Activated gamma-delta T cell (primary cell): ENCODE data around the gene DAAM2.

Experiments used
- DNase-seq: peaks from one replicate; lab custom pipeline; 2025; lab: John Stamatoyannopoulos, UW

DAAM2 gene

DNA sequence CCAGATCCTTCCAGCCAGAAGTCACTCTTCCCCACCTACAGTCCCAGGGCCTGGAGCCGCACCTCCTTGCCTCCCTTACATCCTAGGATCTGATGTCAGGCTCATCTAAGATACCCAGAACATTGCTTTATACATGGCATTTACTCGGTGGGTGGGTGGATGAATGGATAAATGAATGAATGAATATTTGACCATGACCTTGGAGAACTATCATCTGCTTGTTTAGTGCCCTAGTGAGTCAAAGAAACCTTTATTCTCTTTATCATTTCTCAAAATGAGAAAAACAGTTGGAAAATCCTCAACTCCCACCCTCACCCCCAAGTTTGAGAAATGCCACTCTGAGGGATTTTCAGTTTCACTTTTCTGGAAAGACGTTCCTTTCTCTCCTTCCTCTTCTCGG is 56.0 kb downstream of the DAAM2 start:
- no peak for DNase-seq

DNA sequence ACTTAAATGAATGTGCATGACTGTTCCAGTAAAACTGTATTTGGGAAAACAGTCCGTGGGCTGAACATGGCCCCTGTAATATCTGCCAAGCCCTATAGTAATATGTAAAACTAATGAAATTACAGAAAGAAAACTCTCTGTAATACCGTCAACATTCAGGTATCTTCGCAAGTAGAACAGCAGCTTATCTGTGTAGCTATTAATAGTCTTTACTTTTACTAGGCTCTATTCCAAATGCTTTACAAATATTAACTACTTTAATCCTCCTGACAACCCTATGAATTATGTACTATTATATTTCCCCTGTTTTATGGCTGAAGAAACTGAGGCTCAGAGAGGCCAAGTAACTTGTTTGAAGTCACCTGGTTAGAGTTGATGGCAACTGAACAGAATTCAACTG is 57.1 kb downstream of the DAAM2 start:
- DNase-seq, result no peak

DNA sequence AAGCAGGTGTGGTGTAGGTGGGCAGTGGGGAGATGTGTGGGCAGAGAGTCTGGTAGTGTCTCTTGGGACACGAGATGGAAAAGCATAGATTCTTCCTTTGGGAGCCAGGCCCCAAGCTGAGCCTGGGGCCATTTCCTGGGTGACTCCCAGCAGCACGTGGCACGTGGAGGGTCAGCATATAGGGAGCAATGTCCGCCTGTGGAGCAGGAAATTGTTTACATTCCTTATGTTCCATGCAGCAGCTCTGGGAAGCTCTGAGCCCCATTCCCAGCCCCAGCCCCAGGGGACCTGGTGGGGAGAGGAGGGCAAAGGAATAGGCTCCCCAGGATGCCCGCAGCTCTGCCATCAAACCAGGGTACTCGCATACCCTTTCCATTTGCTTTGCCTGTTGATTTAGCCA is 57.6 kb downstream of the DAAM2 start:
- no peak for DNase-seq

DNA sequence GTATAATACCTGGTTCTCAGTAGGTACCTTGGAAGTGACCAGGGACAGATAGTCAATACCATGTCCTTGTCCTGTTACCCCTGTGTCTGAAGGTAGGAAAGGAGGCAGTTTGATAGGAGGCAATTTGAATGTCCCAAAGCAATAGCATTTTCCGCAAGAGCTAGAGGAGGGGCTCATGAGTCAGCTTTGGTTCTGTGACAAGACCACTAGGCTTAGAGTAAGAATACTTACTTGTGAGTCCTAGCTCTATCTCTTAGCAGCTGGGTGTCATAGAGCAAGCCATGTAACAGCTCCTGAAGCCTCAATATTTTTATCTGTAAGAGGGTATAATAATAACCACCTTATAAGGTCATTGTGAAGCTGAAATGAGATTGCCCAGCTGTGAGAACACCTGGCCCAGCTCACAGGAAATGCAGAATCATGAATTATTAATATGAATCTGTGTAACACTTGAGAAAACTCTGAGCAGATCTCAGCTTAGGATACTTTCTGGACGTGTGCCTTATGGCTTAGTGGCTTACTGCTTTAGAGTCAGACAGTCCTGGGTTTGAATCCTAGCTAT is 58.6 kb downstream of the DAAM2 start:
- DNase-seq, result no peak

DNA sequence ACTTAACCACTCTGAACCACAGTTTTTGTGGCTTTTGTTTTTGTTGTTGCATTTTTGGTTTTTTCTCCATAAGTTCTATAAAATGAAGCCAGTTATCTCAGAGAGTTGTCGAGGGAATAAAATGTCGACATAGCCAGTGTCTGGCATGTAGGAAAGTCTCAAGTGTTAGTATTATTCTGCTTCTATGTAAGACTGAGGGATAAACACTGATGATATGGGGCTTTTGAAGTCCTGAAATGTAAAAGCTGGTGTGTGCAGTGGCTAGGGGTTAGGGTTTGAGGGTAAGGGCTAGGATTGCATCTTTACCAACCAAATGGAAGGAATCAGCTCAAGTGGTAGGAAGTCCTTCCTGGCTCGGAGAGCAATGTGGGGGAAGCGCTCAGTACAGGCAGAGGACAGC is 59.2 kb downstream of the DAAM2 start:
- DNase-seq, result no peak

DNA sequence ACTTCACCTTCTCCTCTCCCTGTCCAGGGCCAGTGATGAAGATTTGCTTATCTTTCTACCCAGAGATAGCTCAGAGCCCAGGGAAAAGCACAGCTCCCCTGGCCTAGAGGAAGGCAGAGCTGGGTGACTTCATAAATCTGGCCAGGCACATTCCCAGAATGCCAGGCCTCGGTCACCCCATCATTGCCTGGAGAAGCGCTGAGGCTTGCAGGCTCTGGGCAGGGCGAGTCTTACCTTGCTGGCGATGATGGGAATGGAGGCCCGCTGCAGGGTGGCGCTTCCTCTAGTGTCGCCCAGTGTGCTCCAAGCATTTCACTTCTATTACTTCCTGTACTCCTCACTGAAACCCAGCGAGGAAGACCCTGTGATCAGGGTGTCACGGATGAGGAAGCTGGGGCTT is 60.1 kb downstream of the DAAM2 start:
- DNase-seq, result no peak

DNA sequence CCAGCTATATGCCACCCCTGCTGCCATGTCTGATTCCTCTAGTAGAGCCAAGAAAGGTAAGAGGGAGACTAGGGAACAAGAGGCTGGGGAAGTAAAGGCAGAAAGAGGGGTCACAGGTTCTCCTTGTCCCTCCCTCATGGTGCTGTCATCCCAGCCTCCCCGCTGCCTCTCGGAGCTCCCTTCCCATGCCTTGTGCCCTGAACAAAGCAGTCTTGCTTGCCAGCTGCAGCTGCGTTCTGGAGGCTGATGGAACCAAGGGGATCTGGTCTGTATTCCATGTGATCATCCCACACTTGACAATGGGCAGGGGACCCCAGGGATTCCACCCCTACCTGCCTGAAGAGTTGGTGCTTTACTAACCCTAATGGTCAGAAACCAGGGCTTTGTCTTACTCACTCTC is 61.4 kb downstream of the DAAM2 start:
- no peak for DNase-seq

DNA sequence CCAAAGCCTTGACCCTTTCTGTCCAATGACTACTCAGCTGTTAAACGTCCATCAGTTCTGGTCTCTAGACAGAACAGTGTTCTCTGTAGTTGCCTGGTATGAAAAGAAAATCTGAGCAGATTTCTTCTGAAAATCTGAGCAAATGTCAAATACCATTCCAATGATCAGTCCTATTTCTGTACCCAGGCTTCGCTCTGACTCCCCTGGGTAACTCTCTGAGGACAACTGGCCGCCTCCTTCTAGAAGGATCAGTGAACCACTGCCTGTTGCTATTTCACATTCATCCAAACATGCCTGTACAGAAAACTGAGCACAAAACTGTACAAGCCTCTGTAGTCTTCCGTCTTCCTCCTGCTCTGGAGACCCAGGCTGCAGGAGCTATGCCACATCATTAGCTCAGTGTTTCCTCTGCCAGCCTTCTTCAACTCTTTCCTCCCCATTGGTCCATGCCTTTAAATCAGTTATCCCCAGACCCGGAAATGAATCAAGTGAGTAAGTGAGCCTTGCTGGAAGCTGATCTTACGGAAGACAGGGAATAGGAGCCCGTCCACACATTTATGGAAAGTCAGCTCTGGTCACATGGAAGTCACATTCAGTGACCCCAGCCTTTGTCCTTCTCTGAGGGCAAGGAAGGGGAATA is 63.3 kb downstream of the DAAM2 start:
- no peak for DNase-seq

DNA sequence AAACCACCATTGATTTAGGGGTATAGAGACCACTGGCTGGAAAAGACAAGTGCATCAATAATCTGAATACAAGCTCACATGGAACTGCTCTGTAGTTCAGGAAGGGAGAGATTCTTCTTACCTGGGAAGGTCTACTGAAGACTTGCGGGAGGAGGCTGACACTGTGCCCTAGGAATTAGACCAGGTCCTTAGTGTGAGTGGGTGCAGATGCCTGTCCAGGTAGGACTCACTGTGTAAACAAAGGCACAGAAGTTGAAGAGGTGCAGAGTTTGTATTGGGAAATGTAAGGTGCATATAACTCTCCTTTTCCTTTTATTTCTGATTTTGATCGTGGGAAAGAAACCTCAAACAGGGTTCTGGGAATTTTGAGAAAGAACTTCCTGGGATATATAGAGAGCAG is 66.8 kb downstream of the DAAM2 start:
- DNase-seq, result no peak

DNA sequence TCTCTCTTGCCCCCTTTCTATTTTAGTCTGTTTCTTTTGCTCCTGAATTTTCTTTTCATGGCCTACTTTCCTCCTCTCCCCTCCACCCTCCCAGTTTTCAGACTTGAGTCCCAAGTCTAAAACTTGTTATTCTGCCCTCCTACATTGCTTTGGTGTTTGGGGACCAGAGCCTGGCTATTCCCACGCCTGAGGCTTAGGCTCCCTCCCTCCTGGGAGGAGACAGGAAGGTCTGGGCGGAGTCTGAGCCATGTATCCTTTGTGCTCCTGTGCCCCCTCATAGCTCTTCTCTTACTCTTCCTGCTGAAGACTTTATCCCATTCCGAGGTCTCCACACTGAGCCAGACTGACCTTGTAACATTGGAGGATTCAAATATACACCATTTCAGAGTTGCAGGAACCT is 69.5 kb downstream of the DAAM2 start:
- no peak for DNase-seq

DNA sequence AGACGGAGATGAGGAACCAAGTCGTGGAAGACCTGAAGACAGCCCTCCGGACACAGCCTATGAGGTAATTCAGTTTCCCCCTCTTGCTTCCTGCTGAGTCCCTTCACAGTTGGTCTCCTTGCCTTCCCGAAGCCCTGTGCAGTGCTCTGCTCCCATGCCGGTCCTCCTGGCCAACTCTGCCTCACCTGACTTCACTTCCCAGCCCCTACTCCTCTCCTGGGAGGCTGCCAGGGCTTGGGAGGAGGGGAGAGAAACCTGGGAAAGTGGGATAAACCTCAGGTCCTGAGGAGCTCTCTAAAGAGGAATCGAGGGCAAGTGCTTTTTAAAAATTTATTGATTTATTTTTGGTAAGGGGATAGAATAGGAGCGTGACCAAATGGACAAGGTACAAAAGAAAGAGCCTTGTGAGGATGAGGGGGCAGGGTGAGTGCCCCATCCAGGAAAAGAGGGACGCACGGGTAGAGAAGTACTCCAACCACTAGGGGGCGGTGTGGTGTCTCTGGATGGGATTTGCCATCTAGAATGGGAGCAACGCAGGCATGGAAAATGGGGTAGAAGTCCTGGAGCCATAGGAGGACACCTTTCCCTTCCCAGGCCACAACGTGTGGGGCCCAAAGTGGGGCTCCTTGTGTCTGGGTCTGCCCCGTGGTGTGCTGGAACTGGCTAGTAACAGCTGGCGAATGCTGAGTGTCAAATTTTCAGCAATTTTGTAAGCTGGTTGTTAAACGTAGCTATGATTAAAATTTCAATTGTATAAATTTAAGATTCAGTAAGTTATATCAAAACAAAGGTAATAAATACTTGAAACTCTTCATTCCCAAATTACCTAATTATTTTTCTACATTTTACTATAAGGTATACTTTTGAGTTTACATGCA is 73.1 kb downstream of the DAAM2 start:
- DNase-seq, result no peak

DNA sequence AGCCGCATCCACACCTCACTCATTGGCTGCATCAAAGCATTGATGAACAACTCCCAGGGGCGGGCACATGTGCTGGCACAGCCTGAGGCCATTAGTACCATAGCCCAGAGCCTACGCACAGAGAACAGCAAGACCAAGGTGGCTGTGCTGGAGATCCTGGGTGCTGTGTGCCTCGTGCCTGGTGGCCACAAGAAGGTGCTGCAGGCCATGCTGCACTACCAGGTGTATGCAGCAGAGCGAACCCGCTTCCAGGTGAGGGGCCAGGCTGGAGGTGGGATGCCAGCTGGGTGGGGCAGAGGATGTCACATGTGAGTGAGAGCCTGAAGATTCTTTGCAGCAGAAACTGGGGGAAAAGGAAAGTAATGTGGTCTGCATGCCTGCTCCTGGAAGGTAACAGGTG is 75.4 kb downstream of the DAAM2 start:
- DNase-seq, result no peak

DNA sequence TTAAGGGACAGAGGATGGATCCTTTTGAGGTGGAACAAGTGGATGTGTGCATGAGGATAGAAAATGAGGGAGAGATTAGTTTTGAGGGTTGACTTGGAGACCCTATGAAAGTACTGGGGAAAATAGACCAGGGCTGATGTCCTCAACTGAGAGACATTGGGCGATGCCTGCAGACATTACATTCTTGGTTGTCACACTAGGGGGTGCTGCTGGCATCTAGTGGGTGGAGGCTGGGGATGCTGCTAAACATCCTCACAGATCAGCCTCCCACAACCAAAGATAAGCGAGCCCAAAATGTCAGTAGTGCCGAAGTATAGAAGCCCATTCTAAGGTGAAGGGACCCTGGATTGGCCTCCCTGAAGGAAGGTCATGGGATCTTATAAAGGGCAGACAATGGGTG is 78.8 kb downstream of the DAAM2 start:
- DNase-seq, result no peak

DNA sequence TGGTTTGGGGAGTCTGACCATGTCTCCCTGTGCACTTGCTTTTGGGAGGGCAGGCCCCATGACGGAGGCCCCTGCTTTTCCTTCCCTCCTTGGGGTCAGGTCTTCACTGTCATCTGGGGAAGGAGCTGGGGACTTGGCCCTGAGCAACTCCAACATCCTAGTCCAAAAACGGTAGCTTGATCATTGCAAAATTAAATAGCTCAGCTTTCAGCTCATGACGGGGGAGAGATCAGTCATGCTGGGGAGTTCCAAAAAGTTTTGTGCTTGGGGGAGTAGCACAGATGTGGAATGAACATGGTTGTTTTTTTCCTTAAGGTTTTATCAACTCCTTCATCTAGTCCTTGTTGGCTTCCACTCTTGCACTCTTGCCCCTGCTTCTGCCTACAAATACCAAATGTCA is 81.3 kb downstream of the DAAM2 start:
- DNase-seq, result no peak

DNA sequence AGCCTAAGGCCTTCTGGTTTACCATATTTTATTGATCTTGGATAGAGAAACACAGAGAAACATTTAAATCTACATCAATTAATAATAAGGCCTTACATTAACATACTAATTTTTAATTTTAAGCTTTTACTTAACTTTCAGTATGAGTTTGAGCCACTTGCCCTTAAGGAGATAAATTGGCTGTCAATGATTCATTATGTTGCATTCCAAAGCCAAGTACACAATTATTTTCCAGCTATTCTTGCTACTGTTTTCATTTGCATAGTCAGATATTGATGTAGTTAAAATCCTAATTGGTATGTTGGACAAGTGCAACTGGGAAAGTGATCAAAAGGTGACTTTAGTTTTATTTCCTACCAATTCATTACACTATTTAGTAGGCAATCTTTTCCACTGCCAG is 83.9 kb downstream of the DAAM2 start:
- DNase-seq, result no peak

DNA sequence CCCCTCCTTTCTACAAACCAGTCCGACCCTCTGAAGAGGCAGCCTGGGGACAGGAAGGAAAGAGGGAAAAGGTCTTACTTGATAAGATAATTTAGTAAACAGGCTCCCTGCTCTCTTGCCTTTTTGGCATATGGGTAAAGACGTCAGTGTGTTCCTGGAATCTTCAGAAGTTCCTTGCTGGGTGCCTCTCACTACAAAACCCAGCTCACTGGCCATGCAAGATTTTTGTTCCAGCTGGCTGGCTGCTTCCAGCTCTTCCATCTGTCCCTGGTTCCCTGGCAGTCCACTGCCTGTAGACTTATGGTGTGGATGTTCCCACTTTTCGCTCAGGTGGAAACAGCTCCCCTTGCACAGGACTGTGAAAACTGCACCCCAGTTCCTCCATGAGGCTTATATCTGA is 84.7 kb downstream of the DAAM2 start:
- no peak for DNase-seq

DNA sequence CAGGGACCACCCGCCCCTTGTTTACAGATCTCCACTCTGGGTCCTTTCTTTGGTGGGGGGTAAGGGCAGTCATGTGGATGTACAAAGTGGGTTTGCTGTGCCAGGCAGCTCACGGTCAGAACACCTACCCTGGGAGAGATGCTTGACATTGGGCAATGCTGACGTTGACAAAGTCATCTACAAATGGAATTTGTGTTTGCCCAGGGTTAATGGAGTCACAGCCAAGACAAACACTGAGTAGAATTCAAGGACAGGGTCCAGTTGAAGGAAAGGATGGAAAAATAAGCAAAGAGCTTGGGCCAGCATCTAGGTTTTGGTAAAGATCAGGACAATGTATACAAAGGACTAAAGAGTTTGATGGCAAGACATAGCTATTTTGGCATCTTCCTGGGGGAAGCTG is 87.4 kb downstream of the DAAM2 start:
- DNase-seq, result no peak

DNA sequence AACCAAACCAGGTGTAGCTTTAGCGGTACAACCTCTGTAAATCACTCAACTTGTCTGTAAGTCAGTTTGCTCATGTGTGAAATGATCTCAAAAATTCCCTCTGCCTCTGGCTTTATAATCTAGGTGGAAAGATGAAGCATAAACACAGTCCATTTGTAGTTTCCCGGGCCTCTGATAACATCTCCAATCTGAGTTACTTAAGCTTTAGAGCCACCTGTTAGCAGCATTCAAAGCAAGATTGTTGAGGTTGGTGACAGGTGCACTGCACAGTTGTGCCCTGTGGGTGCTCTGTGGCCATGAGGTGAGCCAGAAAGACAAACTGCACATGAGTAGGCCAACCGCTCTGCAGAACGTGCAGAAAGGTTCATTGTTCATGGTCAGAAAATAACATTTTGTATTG is 88.4 kb downstream of the DAAM2 start:
- DNase-seq, result no peak

DNA sequence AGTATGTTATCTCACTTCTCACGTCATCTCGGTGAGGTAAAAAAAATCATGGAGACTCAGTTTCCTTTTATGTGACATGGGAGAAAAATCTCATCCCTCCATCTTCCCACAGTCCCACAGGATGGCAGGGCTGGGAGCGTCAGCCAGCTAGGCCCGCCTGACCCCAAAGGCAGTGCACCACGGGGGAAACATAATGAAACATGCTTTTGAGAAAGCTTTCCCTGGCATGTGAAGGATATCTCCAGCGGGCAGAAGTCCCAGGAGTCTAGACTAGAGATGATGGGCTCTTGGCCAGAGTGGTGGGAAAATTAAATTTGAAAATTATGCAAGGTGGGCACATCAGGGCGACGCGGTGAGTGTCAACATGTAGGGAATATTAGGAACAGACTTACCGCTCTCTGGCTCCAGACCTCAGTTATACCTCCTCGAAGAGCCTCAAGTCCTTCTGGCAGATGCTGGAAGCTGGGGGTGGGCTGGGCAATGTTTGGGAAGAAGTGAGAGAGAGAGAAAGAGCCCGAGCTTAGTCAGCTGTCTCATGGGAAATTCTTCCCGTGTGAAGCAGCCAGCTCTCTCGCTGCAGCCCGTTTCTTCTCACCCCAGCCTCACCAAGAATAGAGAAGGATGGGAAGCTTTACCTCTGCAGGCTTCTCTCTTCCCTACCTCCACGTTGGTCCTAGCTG is 89.8 kb downstream of the DAAM2 start:
- DNase-seq, result no peak

DNA sequence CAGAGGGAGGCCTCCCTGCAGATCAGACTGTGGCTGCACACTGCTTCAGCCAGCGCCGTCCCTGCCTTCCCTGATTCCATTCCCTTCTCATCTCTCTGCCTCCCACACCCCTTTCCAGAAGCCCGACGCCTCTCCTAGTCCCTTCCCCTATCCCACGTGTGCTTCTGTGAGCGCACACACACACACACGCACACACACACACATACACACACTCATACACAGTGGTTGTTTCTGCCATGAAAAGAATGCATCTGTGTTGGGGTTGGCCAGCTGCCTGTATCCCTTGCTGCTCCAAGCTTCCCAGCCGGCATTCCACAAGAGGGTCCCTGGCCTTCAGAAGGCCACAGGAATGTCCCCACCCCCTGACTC is 90.3 kb downstream of the DAAM2 start:
- DNase-seq, result no peak

DNA sequence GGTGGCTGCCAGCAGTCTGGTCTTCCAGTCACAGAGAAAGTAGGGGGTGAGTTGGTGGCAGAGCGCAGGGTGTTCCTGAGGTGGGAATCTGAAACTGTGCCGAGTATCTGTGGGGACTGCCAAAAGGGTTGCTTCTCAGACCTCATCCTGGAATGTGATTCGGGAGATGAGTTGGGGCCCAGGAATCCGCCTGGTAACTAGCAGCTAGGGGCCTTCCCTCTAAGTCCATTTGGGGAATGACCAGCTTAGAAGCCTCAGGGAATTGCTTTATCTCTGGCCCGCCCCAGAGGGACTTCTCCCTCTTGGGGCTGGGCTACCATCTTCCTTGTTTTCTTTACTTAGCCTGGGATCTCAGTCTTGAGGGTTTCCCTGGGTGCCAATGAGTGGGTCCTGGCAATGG is 92.5 kb downstream of the DAAM2 start:
- DNase-seq, result no peak

DNA sequence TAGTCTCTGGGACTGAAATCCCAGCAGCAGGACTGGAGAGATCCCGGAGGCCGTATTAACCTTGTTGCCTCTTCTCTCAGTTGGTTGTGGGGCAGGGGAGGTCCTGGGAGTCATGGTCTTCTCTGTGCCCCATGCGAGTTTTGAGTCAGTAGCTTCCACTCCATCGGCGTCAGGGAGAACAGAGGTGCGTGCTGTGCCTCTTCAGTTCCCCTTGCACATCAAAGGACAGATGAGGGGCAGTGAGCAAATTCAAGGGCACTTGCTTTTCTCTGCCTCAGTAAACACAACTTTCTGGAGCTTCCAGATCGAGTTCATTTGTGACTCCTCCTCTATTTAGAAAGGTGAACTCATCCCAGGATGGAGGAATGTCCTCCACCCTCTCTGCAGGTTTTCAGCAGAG is 93.5 kb downstream of the DAAM2 start:
- DNase-seq, result no peak

DNA sequence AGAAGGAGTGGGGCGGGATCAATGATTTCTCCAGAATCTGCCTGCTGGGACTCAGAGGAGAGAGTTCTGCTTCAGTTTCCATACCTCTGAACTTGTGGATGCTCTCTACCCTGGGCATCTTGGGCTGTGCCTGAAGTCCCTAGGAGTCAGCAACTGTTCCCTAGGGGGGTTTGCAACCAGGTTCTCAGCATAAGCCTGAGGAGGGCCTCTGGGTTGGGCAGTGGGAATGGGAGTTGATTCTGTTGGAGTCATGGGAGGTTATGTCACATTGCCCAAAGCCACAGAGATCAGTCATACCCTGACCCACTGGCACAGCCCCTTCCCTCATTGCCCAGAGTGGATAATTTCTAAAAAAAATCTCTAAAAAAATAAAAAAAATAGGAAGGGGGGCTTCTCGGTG is 94.7 kb downstream of the DAAM2 start:
- no peak for DNase-seq
